DND-41 (cell line): Measurements from ENCODE around the gene PIK3IP1.

Experiments
- CTCF ChIP-seq: IDR thresholded peaks from 2 replicates; pipeline ENCODE4 v1.5.1; 2012; ENCODE audit warnings: borderline replicate concordance, low read length, moderate library complexity, mild to moderate bottlenecking; ENCODE audit not compliant: poor library complexity, severe bottlenecking; ENCODE audit errors: extremely low read depth
- EZH2 ChIP-seq: IDR thresholded peaks from 3 replicates; pipeline ENCODE4 v1.6.1; 2012; ENCODE audit warnings: borderline replicate concordance, low read depth, mild to moderate bottlenecking, moderate library complexity, low read length, inconsistent platforms; ENCODE audit not compliant: severe bottlenecking

GRCh38 chr22:31268281-31268680 is 24.0 kb downstream of the PIK3IP1 start:
- TF ChIP-seq CTCF (no peak), EZH2 (no peak)
